GM23338 (cell line): Measurements from ENCODE around the gene OAS3. TPM values are rescaled to one million over a fixed set of nuclear protein-coding genes. Genes with fewer than 3 reads are reported as not detected.

Experiments used
- ATAC-seq: fragments of 200-7000 bp; cut with Tn5 transposase; 3 replicates; pipeline ENCODE4 v1.9.1; 2020
- DNase-seq: peaks from one replicate; pipeline ENCODE4 v3.0.0-alpha.2; 2015; ENCODE audit warnings: low spot score
- H2AFZ ChIP-seq: fragments of 200-600 bp; sonication (generic); 2 replicates; pipeline ENCODE4 v1.8.0; 2016; ENCODE audit warnings: antibody characterized with exemption, mild to moderate bottlenecking, moderate library complexity
- H3F3A ChIP-seq: fragments of 200-600 bp; sonication (generic); replicated peaks from 2 replicates; pipeline ENCODE4 v1.8.0; 2017; ENCODE audit warnings: antibody characterized with exemption, mixed run types, low read depth
- H3K27ac ChIP-seq: fragments of 200-600 bp; sonication (generic); 2 replicates; pipeline ENCODE4 v1.6.1; 2016; ENCODE audit warnings: low read depth
- H3K27me3 ChIP-seq: fragments of 200-600 bp; sonication (generic); 2 replicates; pipeline ENCODE4 v1.8.0; 2016; ENCODE audit warnings: mild to moderate bottlenecking, mixed run types, moderate library complexity; ENCODE audit not compliant: insufficient read depth
- H3K36me3 ChIP-seq: fragments of 200-600 bp; sonication (generic); 2 replicates; pipeline ENCODE4 v1.8.0; 2016; ENCODE audit warnings: mild to moderate bottlenecking; ENCODE audit not compliant: insufficient read depth
- H3K4me1 ChIP-seq: fragments of 200-600 bp; sonication (generic); 2 replicates; pipeline ENCODE4 v1.8.0; 2016; ENCODE audit warnings: mild to moderate bottlenecking, moderate library complexity; ENCODE audit not compliant: insufficient read depth
- H3K4me2 ChIP-seq: fragments of 200-600 bp; sonication (generic); 2 replicates; pipeline ENCODE4 v1.7.1; 2017; ENCODE audit warnings: mixed run types
- H3K4me3 ChIP-seq: fragments of 200-600 bp; sonication (generic); 2 replicates; pipeline ENCODE4 v1.6.1; 2016; ENCODE audit warnings: mixed run types
- H3K79me2 ChIP-seq: fragments of 200-600 bp; sonication (generic); replicated peaks from 2 replicates; pipeline ENCODE4 v1.8.0; 2017; ENCODE audit warnings: mild to moderate bottlenecking; ENCODE audit not compliant: insufficient read depth
- H3K9me2 ChIP-seq: fragments of 200-600 bp; sonication (generic); 2 replicates; pipeline ENCODE4 v1.8.0; 2017; ENCODE audit not compliant: insufficient read depth
- H4K20me1 ChIP-seq: fragments of 200-600 bp; sonication (generic); replicated peaks from 2 replicates; pipeline ENCODE4 v1.8.0; 2017; ENCODE audit warnings: mild to moderate bottlenecking; ENCODE audit not compliant: insufficient read depth
- H3K27ac Mint-ChIP-seq: 2 replicates; pipeline ENCODE4 v1.8.0; 2020; ENCODE audit warnings: inconsistent platforms, mild to moderate bottlenecking, moderate library complexity, mixed read lengths
- H3K27me3 Mint-ChIP-seq: 3 replicates; pipeline ENCODE4 v1.8.0; 2022; ENCODE audit warnings: low read depth, mild to moderate bottlenecking, moderate library complexity, mixed read lengths, inconsistent platforms; ENCODE audit not compliant: insufficient read depth, poor library complexity
- H3K36me3 Mint-ChIP-seq: 3 replicates; pipeline ENCODE4 v1.8.0; 2021; ENCODE audit warnings: low read depth, mild to moderate bottlenecking, inconsistent platforms, moderate library complexity, mixed read lengths
- H3K4me1 Mint-ChIP-seq: 3 replicates; pipeline ENCODE4 v1.8.0; 2020; ENCODE audit warnings: mild to moderate bottlenecking, inconsistent platforms, mixed read lengths
- H3K4me3 Mint-ChIP-seq: 3 replicates; pipeline ENCODE4 v1.8.0; 2021; ENCODE audit warnings: moderate library complexity, mild to moderate bottlenecking, inconsistent platforms, mixed read lengths
- H3K9me3 Mint-ChIP-seq: 3 replicates; pipeline ENCODE4 v1.8.0; 2020; ENCODE audit warnings: moderate library complexity, mild to moderate bottlenecking, inconsistent platforms, mixed read lengths
- CREB1 ChIP-seq: fragments of 250-450 bp; sonication (Bioruptor Pico); IDR thresholded peaks from 2 replicates; pipeline ENCODE4 v1.5.0; 2020; ENCODE audit warnings: low read depth, mild to moderate bottlenecking, moderate library complexity
- EZH2 ChIP-seq: fragments of 200-600 bp; sonication (generic); IDR thresholded peaks from one replicate; pipeline ENCODE4 v1.8.0; 2017; ENCODE audit warnings: antibody characterized with exemption, mild to moderate bottlenecking, low read depth; ENCODE audit not compliant: unreplicated experiment
- EZH2phosphoT487 ChIP-seq: fragments of 200-600 bp; sonication (generic); IDR thresholded peaks from one replicate; pipeline ENCODE4 v1.8.1; 2018; ENCODE audit warnings: antibody characterized with exemption; ENCODE audit not compliant: unreplicated experiment
- JUNB ChIP-seq: IDR thresholded peaks from one replicate; pipeline ENCODE4 v1.6.1; 2016; ENCODE audit warnings: antibody characterized with exemption; ENCODE audit not compliant: unreplicated experiment
- NANOG ChIP-seq: IDR thresholded peaks from 2 replicates; pipeline ENCODE4 v1.6.1; 2016; ENCODE audit warnings: antibody characterized with exemption, borderline replicate concordance
- POLR2AphosphoS5 ChIP-seq: IDR thresholded peaks from 2 replicates; pipeline ENCODE4 v1.6.1; 2016; ENCODE audit warnings: antibody characterized with exemption, low read depth
- STAT1 ChIP-seq: IDR thresholded peaks from one replicate; pipeline ENCODE4 v1.6.1; 2016; ENCODE audit warnings: antibody characterized with exemption; ENCODE audit not compliant: unreplicated experiment
- ZNF114 ChIP-seq: fragments of 250-450 bp; sonication (Bioruptor Pico); IDR thresholded peaks from 2 replicates; pipeline ENCODE4 v1.5.0; 2020; ENCODE audit warnings: mild to moderate bottlenecking, moderate library complexity
- ZNF331 ChIP-seq: fragments of 250-450 bp; sonication (Bioruptor Pico); IDR thresholded peaks from 2 replicates; pipeline ENCODE4 v1.5.0; 2020; ENCODE audit warnings: low read depth, mild to moderate bottlenecking, moderate library complexity
- polyA plus RNA-seq: library from polyadenylated mRNA; unstranded; fragments of >200 nt; fragmentation: Nextera tagmentation; extraction: Ambion mirVana; gene quantifications from 2 replicates; pipeline ENCODE4 v1.2.1, GENCODE V29; 2016
- total RNA-seq: library from RNA; depleted of rRNA; stranded (reverse); fragments of >200 nt; shearing (Covaris generic); gene quantifications from 2 replicates; pipeline ENCODE4 v1.2.3, GENCODE V29; 2014
- TF ChIP-seq, protein P1 (sequence below): IDR thresholded peaks from one replicate; pipeline ENCODE4 v1.6.1; 2018; ENCODE audit warnings: antibody characterized with exemption; ENCODE audit not compliant: unreplicated experiment
- TF ChIP-seq, protein P2 (sequence below): IDR thresholded peaks from 2 replicates; pipeline ENCODE4 v1.6.1; 2016; ENCODE audit warnings: antibody characterized with exemption
- TF ChIP-seq, protein P3 (sequence below), 2 experiments: fragments of 200-600 bp in 1 of 2; sonication (generic) in 1 of 2; conservative IDR thresholded peaks; 2 replicates each; pipeline versions ENCODE4 v1.5.1 to v1.6.1; 2016 to 2017; ENCODE audit warnings: antibody characterized with exemption in 2 of 2, low read depth in 2 of 2, mild to moderate bottlenecking in 2 of 2, moderate library complexity in 1 of 2
- TF ChIP-seq, protein P4 (sequence below): fragments of 250-450 bp; sonication (Bioruptor Pico); IDR thresholded peaks from 2 replicates; pipeline ENCODE4 v1.5.0; 2020; ENCODE audit warnings: mild to moderate bottlenecking, moderate library complexity

The OAS3 gene
- total and polyA plus RNA-seq, 2 experiments from 2014 or later: 0.27 to 1.4 TPM

DNA sequence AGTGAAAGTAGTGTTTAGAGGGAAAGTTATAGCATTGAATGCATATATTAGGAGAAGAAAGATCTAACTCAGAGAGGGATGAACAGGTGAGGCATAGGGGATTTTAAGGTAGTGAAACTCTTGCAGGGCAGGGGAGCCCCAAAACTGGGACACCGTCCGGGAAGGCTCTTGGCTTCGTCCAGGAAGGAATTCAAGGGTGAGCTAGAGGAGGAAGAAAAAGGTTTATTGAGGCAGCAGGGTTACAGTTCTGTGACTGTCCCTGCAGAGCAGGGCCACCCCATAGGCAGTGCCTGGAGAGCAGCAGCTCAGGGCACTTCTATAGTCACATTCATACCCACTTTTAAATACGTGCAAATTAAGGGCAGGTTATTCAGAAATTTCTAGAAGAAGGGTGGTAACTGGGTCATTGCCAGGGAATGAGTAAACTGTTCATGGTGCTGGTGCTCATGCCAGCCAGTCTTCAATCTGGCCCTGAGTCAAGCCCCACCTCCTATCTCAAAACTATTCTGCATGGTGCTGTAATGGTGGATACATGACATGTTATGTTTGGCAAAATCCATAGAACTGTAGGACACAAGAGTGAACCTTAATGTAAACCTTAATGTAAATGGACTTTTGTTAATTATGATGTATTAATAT lies 32.7 kb upstream of the OAS3 start:
- no peaks in the 10 kb centered on the region for H3K9me2 ChIP-seq
- peaks cover 35% of the 10 kb centered on the region for H3K9me3 Mint-ChIP-seq
- no peaks in the 10 kb centered on the region for H3K79me2 ChIP-seq
- no peaks in the 10 kb centered on the region for H4K20me1 ChIP-seq
- H3K4me3 Mint-ChIP-seq: no peak overlapping the region
- H3K4me3 ChIP-seq: no peak overlapping the region
- H3K36me3 ChIP-seq: no peaks in the 10 kb centered on the region
- no peak overlapping the region for H3K27ac Mint-ChIP-seq
- TF ChIP-seq JUNB (no peak), STAT1 (no peak), EZH2 (no peak), POLR2AphosphoS5 (no peak), NANOG (no peak), ZNF114 (no peak), CREB1 (CRISPR knock-in tag) (no peak), ZNF331 (no peak), EZH2phosphoT487 (no peak)
- TF ChIP-seq, protein P1, sequence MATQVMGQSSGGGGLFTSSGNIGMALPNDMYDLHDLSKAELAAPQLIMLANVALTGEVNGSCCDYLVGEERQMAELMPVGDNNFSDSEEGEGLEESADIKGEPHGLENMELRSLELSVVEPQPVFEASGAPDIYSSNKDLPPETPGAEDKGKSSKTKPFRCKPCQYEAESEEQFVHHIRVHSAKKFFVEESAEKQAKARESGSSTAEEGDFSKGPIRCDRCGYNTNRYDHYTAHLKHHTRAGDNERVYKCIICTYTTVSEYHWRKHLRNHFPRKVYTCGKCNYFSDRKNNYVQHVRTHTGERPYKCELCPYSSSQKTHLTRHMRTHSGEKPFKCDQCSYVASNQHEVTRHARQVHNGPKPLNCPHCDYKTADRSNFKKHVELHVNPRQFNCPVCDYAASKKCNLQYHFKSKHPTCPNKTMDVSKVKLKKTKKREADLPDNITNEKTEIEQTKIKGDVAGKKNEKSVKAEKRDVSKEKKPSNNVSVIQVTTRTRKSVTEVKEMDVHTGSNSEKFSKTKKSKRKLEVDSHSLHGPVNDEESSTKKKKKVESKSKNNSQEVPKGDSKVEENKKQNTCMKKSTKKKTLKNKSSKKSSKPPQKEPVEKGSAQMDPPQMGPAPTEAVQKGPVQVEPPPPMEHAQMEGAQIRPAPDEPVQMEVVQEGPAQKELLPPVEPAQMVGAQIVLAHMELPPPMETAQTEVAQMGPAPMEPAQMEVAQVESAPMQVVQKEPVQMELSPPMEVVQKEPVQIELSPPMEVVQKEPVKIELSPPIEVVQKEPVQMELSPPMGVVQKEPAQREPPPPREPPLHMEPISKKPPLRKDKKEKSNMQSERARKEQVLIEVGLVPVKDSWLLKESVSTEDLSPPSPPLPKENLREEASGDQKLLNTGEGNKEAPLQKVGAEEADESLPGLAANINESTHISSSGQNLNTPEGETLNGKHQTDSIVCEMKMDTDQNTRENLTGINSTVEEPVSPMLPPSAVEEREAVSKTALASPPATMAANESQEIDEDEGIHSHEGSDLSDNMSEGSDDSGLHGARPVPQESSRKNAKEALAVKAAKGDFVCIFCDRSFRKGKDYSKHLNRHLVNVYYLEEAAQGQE: no peak
- TF ChIP-seq, protein P2, sequence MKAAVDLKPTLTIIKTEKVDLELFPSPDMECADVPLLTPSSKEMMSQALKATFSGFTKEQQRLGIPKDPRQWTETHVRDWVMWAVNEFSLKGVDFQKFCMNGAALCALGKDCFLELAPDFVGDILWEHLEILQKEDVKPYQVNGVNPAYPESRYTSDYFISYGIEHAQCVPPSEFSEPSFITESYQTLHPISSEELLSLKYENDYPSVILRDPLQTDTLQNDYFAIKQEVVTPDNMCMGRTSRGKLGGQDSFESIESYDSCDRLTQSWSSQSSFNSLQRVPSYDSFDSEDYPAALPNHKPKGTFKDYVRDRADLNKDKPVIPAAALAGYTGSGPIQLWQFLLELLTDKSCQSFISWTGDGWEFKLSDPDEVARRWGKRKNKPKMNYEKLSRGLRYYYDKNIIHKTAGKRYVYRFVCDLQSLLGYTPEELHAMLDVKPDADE: no peak
- TF ChIP-seq, protein P3, sequence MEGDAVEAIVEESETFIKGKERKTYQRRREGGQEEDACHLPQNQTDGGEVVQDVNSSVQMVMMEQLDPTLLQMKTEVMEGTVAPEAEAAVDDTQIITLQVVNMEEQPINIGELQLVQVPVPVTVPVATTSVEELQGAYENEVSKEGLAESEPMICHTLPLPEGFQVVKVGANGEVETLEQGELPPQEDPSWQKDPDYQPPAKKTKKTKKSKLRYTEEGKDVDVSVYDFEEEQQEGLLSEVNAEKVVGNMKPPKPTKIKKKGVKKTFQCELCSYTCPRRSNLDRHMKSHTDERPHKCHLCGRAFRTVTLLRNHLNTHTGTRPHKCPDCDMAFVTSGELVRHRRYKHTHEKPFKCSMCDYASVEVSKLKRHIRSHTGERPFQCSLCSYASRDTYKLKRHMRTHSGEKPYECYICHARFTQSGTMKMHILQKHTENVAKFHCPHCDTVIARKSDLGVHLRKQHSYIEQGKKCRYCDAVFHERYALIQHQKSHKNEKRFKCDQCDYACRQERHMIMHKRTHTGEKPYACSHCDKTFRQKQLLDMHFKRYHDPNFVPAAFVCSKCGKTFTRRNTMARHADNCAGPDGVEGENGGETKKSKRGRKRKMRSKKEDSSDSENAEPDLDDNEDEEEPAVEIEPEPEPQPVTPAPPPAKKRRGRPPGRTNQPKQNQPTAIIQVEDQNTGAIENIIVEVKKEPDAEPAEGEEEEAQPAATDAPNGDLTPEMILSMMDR (conservative IDR thresholded peaks at IDR 0.05; ENCODE audit: low read depth in 2 of 2): no peak
- TF ChIP-seq, protein P4, sequence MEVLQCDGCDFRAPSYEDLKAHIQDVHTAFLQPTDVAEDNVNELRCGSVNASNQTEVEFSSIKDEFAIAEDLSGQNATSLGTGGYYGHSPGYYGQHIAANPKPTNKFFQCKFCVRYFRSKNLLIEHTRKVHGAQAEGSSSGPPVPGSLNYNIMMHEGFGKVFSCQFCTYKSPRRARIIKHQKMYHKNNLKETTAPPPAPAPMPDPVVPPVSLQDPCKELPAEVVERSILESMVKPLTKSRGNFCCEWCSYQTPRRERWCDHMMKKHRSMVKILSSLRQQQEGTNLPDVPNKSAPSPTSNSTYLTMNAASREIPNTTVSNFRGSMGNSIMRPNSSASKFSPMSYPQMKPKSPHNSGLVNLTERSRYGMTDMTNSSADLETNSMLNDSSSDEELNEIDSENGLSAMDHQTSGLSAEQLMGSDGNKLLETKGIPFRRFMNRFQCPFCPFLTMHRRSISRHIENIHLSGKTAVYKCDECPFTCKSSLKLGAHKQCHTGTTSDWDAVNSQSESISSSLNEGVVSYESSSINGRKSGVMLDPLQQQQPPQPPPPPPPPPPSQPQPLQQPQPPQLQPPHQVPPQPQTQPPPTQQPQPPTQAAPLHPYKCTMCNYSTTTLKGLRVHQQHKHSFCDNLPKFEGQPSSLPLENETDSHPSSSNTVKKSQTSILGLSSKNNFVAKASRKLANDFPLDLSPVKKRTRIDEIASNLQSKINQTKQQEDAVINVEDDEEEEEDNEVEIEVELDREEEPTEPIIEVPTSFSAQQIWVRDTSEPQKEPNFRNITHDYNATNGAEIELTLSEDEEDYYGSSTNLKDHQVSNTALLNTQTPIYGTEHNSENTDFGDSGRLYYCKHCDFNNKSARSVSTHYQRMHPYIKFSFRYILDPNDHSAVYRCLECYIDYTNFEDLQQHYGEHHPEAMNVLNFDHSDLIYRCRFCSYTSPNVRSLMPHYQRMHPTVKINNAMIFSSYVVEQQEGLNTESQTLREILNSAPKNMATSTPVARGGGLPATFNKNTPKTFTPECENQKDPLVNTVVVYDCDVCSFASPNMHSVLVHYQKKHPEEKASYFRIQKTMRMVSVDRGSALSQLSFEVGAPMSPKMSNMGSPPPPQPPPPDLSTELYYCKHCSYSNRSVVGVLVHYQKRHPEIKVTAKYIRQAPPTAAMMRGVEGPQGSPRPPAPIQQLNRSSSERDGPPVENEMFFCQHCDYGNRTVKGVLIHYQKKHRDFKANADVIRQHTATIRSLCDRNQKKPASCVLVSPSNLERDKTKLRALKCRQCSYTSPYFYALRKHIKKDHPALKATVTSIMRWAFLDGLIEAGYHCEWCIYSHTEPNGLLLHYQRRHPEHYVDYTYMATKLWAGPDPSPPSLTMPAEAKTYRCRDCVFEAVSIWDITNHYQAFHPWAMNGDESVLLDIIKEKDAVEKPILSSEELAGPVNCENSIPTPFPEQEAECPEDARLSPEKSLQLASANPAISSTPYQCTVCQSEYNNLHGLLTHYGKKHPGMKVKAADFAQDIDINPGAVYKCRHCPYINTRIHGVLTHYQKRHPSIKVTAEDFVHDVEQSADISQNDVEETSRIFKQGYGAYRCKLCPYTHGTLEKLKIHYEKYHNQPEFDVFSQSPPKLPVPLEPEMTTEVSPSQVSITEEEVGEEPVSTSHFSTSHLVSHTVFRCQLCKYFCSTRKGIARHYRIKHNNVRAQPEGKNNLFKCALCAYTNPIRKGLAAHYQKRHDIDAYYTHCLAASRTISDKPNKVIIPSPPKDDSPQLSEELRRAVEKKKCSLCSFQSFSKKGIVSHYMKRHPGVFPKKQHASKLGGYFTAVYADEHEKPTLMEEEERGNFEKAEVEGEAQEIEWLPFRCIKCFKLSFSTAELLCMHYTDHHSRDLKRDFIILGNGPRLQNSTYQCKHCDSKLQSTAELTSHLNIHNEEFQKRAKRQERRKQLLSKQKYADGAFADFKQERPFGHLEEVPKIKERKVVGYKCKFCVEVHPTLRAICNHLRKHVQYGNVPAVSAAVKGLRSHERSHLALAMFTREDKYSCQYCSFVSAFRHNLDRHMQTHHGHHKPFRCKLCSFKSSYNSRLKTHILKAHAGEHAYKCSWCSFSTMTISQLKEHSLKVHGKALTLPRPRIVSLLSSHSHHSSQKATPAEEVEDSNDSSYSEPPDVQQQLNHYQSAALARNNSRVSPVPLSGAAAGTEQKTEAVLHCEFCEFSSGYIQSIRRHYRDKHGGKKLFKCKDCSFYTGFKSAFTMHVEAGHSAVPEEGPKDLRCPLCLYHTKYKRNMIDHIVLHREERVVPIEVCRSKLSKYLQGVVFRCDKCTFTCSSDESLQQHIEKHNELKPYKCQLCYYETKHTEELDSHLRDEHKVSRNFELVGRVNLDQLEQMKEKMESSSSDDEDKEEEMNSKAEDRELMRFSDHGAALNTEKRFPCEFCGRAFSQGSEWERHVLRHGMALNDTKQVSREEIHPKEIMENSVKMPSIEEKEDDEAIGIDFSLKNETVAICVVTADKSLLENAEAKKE (CRISPR knock-in tag): no peak
- H3K27me3 Mint-ChIP-seq: peaks cover 7% of the 10 kb centered on the region
- ATAC-seq (no peak), DNase-seq (no peak)
- H3K4me2 ChIP-seq: no peak overlapping the region
- peaks cover 5% of the 10 kb centered on the region; the same call in 2 of the 3 replicates for H3K4me1 Mint-ChIP-seq
- no peak overlapping the region for H3K27ac ChIP-seq
- peaks cover 7% of the 10 kb centered on the region; the same call in 2 of the 3 replicates for H3K36me3 Mint-ChIP-seq
- no peak overlapping the region for H2AFZ ChIP-seq
- H3K27me3 ChIP-seq: no peaks in the 10 kb centered on the region
- H3F3A ChIP-seq: no peaks in the 10 kb centered on the region
- no peaks in the 10 kb centered on the region for H3K4me1 ChIP-seq
